ENCODE data around the gene BMPR1A.

GRCh38 chr10:86755740-86756510, 494 bp upstream of the BMPR1A start:
- TF ChIP-seq, protein P1, sequence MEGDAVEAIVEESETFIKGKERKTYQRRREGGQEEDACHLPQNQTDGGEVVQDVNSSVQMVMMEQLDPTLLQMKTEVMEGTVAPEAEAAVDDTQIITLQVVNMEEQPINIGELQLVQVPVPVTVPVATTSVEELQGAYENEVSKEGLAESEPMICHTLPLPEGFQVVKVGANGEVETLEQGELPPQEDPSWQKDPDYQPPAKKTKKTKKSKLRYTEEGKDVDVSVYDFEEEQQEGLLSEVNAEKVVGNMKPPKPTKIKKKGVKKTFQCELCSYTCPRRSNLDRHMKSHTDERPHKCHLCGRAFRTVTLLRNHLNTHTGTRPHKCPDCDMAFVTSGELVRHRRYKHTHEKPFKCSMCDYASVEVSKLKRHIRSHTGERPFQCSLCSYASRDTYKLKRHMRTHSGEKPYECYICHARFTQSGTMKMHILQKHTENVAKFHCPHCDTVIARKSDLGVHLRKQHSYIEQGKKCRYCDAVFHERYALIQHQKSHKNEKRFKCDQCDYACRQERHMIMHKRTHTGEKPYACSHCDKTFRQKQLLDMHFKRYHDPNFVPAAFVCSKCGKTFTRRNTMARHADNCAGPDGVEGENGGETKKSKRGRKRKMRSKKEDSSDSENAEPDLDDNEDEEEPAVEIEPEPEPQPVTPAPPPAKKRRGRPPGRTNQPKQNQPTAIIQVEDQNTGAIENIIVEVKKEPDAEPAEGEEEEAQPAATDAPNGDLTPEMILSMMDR (IDR thresholded peaks at IDR 0.05; ENCODE audit: low read depth, low read length, poor library complexity, severe bottlenecking), result no peak
- peak; percentile 86; the same call in 1 of the 2 replicates for TF ChIP-seq EZH2phosphoT487 (IDR thresholded peaks at IDR 0.05; ENCODE audit: borderline replicate concordance, low read length)

Data from DOHH2 (cell line).